KOPT-K1 (cell line): Measurements from ENCODE around the gene FXYD6.

Source experiments
- H3K27ac ChIP-seq: fragments of 200-600 bp; sonication (generic); 2 replicates; pipeline ENCODE4 v1.5.1; 2016; ENCODE audit warnings: antibody characterized with exemption, mild to moderate bottlenecking, low read depth, low read length; ENCODE audit not compliant: poor library complexity, severe bottlenecking
- H3K36me3 ChIP-seq: fragments of 200-600 bp; sonication (generic); 2 replicates; pipeline ENCODE4 v1.5.1; 2017; ENCODE audit warnings: antibody characterized with exemption, mild to moderate bottlenecking, low read length, moderate library complexity; ENCODE audit not compliant: insufficient read depth
- H3K9me3 ChIP-seq: fragments of 200-600 bp; sonication (generic); 2 replicates; pipeline ENCODE4 v1.5.1; 2017; ENCODE audit warnings: antibody characterized with exemption, low read length, mild to moderate bottlenecking; ENCODE audit not compliant: insufficient read depth, poor library complexity, severe bottlenecking

FXYD6 gene

GRCh38 chr11:117789241-117789640 lies 87.2 kb downstream of the FXYD6 start:
- Histone ChIP-seq H3K9me3 (no peaks in the 10 kb centered on the region), H3K27ac (no peak overlapping the region), H3K36me3 (no peaks in the 10 kb centered on the region)
